ENCODE results near the gene MEI4.

The MEI4 gene

GRCh38 chr6:77883851-77884250 lies 231.0 kb downstream of the MEI4 start:
- Histone ChIP-seq H3K4me3 (ENCODE audit: low read depth in 1 of 5, low read length in 5 of 5) (no peak overlapping the region), H3K27ac (ENCODE audit: low read depth, low read length) (no peak overlapping the region), H3K9ac (ENCODE audit: low read length in 5 of 5) (no peak overlapping the region), H3K27me3 (ENCODE audit: control insufficient read depth in 5 of 5, insufficient read depth in 4 of 5, low read length in 5 of 5) (no peaks in the 10 kb centered on the region), H3K9me3 (ENCODE audit: control insufficient read depth in 5 of 5, low read length in 5 of 5) (peaks cover 0 to 8% (median 3%) of the 10 kb centered on the region in 5 donors), H3K4me1 (ENCODE audit: control insufficient read depth in 5 of 5, insufficient read depth in 5 of 5, low read length in 5 of 5) (no peaks in the 10 kb centered on the region), H3K36me3 (ENCODE audit: control insufficient read depth in 5 of 5, insufficient read depth in 5 of 5, low read length in 5 of 5) (no peaks in the 10 kb centered on the region)

- H3K9ac ChIP-seq (ENCODE audit: low read length in 5 of 5): no peak overlapping the region
- no peaks in the 10 kb centered on the region for H3K27me3 ChIP-seq (ENCODE audit: control insufficient read depth in 5 of 5, insufficient read depth in 4 of 5, low read length in 5 of 5)
- H3K9me3 ChIP-seq (ENCODE audit: control insufficient read depth in 5 of 5, low read length in 5 of 5): peaks cover 3 to 33% (median 10%) of the 10 kb centered on the region in 5 donors
Observed at GRCh38 chr6:77893391-77893790, 240.6 kb downstream of the MEI4 start.

GRCh38 chr6:77906070-77906469 lies 253.2 kb downstream of the MEI4 start:
- no peak overlapping the region for H3K9ac ChIP-seq (ENCODE audit: low read length in 5 of 5)
- H3K36me3 ChIP-seq (ENCODE audit: control insufficient read depth in 5 of 5, insufficient read depth in 5 of 5, low read length in 5 of 5): no peaks in the 10 kb centered on the region
- no peaks in the 10 kb centered on the region for H3K4me1 ChIP-seq (ENCODE audit: control insufficient read depth in 5 of 5, insufficient read depth in 5 of 5, low read length in 5 of 5)
- H3K27me3 ChIP-seq (ENCODE audit: control insufficient read depth in 5 of 5, insufficient read depth in 4 of 5, low read length in 5 of 5): no peaks in the 10 kb centered on the region
- no peak overlapping the region for H3K4me3 ChIP-seq (ENCODE audit: low read depth in 1 of 5, low read length in 5 of 5)
- H3K9me3 ChIP-seq (ENCODE audit: control insufficient read depth in 5 of 5, low read length in 5 of 5): peaks cover 0 to 7% (median 6%) of the 10 kb centered on the region in 5 donors
- H3K27ac ChIP-seq (ENCODE audit: low read depth, low read length): no peak overlapping the region

More at GRCh38 chr6:77893391-77893790, 240.6 kb downstream of the MEI4 start:
- H3K4me3 ChIP-seq (ENCODE audit: low read depth in 1 of 5, low read length in 5 of 5): no peak overlapping the region
- peaks cover 0 to 3% (median 0%) of the 10 kb centered on the region in 5 donors for H3K4me1 ChIP-seq (ENCODE audit: control insufficient read depth in 5 of 5, insufficient read depth in 5 of 5, low read length in 5 of 5)
- no peaks in the 10 kb centered on the region for H3K36me3 ChIP-seq (ENCODE audit: control insufficient read depth in 5 of 5, insufficient read depth in 5 of 5, low read length in 5 of 5)
- no peak overlapping the region for H3K27ac ChIP-seq (ENCODE audit: low read depth, low read length)

- Histone ChIP-seq H3K9me3 (ENCODE audit: control insufficient read depth in 5 of 5, low read length in 5 of 5) (peaks cover 2 to 30% (median 11%) of the 10 kb centered on the region in 5 donors), H3K4me1 (ENCODE audit: control insufficient read depth in 5 of 5, insufficient read depth in 5 of 5, low read length in 5 of 5) (no peaks in the 10 kb centered on the region), H3K4me3 (ENCODE audit: low read depth in 1 of 5, low read length in 5 of 5) (no peak overlapping the region), H3K9ac (ENCODE audit: low read length in 5 of 5) (no peak overlapping the region), H3K36me3 (ENCODE audit: control insufficient read depth in 5 of 5, insufficient read depth in 5 of 5, low read length in 5 of 5) (no peaks in the 10 kb centered on the region), H3K27me3 (ENCODE audit: control insufficient read depth in 5 of 5, insufficient read depth in 4 of 5, low read length in 5 of 5) (no peaks in the 10 kb centered on the region), H3K27ac (ENCODE audit: low read depth, low read length) (no peak overlapping the region)
Observed at GRCh38 chr6:77910826-77911225, 258.0 kb downstream of the MEI4 start.

GRCh38 chr6:77926198-77926751 lies 273.4 kb downstream of the MEI4 start:
- H3K9me3 ChIP-seq (ENCODE audit: control insufficient read depth in 5 of 5, low read length in 5 of 5): no peaks in the 10 kb centered on the region
- H3K4me1 ChIP-seq (ENCODE audit: control insufficient read depth in 5 of 5, insufficient read depth in 5 of 5, low read length in 5 of 5): no peaks in the 10 kb centered on the region
- H3K4me3 ChIP-seq (ENCODE audit: low read depth in 1 of 5, low read length in 5 of 5): no peak overlapping the region
- no peak overlapping the region for H3K9ac ChIP-seq (ENCODE audit: low read length in 5 of 5)
- no peak overlapping the region for H3K27ac ChIP-seq (ENCODE audit: low read depth, low read length)
- H3K36me3 ChIP-seq (ENCODE audit: control insufficient read depth in 5 of 5, insufficient read depth in 5 of 5, low read length in 5 of 5): no peaks in the 10 kb centered on the region
- H3K27me3 ChIP-seq (ENCODE audit: control insufficient read depth in 5 of 5, insufficient read depth in 4 of 5, low read length in 5 of 5): no peaks in the 10 kb centered on the region

GRCh38 chr6:77930382-77930781 lies 277.5 kb downstream of the MEI4 start:
- Histone ChIP-seq H3K9me3 (ENCODE audit: control insufficient read depth in 5 of 5, low read length in 5 of 5) (no peaks in the 10 kb centered on the region), H3K27ac (ENCODE audit: low read depth, low read length) (no peak overlapping the region), H3K4me3 (ENCODE audit: low read depth in 1 of 5, low read length in 5 of 5) (no peak overlapping the region), H3K4me1 (ENCODE audit: control insufficient read depth in 5 of 5, insufficient read depth in 5 of 5, low read length in 5 of 5) (no peaks in the 10 kb centered on the region), H3K36me3 (ENCODE audit: control insufficient read depth in 5 of 5, insufficient read depth in 5 of 5, low read length in 5 of 5) (no peaks in the 10 kb centered on the region), H3K27me3 (ENCODE audit: control insufficient read depth in 5 of 5, insufficient read depth in 4 of 5, low read length in 5 of 5) (no peaks in the 10 kb centered on the region), H3K9ac (ENCODE audit: low read length in 5 of 5) (no peak overlapping the region)

- no peak overlapping the region for H3K9ac ChIP-seq (ENCODE audit: low read length in 5 of 5)
Observed at GRCh38 chr6:77930952-77931351, 278.1 kb downstream of the MEI4 start.

GRCh38 chr6:77962070-77962469 lies 309.2 kb downstream of the MEI4 start:
- Histone ChIP-seq H3K27ac (ENCODE audit: low read depth, low read length) (no peak overlapping the region), H3K27me3 (ENCODE audit: control insufficient read depth in 5 of 5, insufficient read depth in 4 of 5, low read length in 5 of 5) (no peaks in the 10 kb centered on the region), H3K9ac (ENCODE audit: low read length in 5 of 5) (no peak overlapping the region), H3K4me1 (ENCODE audit: control insufficient read depth in 5 of 5, insufficient read depth in 5 of 5, low read length in 5 of 5) (no peaks in the 10 kb centered on the region), H3K4me3 (ENCODE audit: low read depth in 1 of 5, low read length in 5 of 5) (no peak overlapping the region), H3K36me3 (ENCODE audit: control insufficient read depth in 5 of 5, insufficient read depth in 5 of 5, low read length in 5 of 5) (no peaks in the 10 kb centered on the region), H3K9me3 (ENCODE audit: control insufficient read depth in 5 of 5, low read length in 5 of 5) (peaks cover 0 to 27% (median 22%) of the 10 kb centered on the region in 5 donors)

More at GRCh38 chr6:77930952-77931351, 278.1 kb downstream of the MEI4 start:
- H3K27ac ChIP-seq (ENCODE audit: low read depth, low read length): no peak overlapping the region
- H3K36me3 ChIP-seq (ENCODE audit: control insufficient read depth in 5 of 5, insufficient read depth in 5 of 5, low read length in 5 of 5): no peaks in the 10 kb centered on the region
- H3K4me1 ChIP-seq (ENCODE audit: control insufficient read depth in 5 of 5, insufficient read depth in 5 of 5, low read length in 5 of 5): no peaks in the 10 kb centered on the region
- H3K9me3 ChIP-seq (ENCODE audit: control insufficient read depth in 5 of 5, low read length in 5 of 5): no peaks in the 10 kb centered on the region
- no peaks in the 10 kb centered on the region for H3K27me3 ChIP-seq (ENCODE audit: control insufficient read depth in 5 of 5, insufficient read depth in 4 of 5, low read length in 5 of 5)
- no peak overlapping the region for H3K4me3 ChIP-seq (ENCODE audit: low read depth in 1 of 5, low read length in 5 of 5)

- H3K36me3 ChIP-seq (ENCODE audit: control insufficient read depth in 5 of 5, insufficient read depth in 5 of 5, low read length in 5 of 5): no peaks in the 10 kb centered on the region
- no peaks in the 10 kb centered on the region for H3K27me3 ChIP-seq (ENCODE audit: control insufficient read depth in 5 of 5, insufficient read depth in 4 of 5, low read length in 5 of 5)
- H3K4me1 ChIP-seq (ENCODE audit: control insufficient read depth in 5 of 5, insufficient read depth in 5 of 5, low read length in 5 of 5): no peaks in the 10 kb centered on the region
- no peak overlapping the region for H3K9ac ChIP-seq (ENCODE audit: low read length in 5 of 5)
- no peak overlapping the region for H3K27ac ChIP-seq (ENCODE audit: low read depth, low read length)
- peaks cover 0 to 27% (median 22%) of the 10 kb centered on the region in 5 donors for H3K9me3 ChIP-seq (ENCODE audit: control insufficient read depth in 5 of 5, low read length in 5 of 5)
- no peak overlapping the region for H3K4me3 ChIP-seq (ENCODE audit: low read depth in 1 of 5, low read length in 5 of 5)
Observed at GRCh38 chr6:77965449-77965848, 312.6 kb downstream of the MEI4 start.

- no peak overlapping the region for H3K4me3 ChIP-seq (ENCODE audit: low read depth in 1 of 5, low read length in 5 of 5)
- peaks cover 0 to 5% (median 0%) of the 10 kb centered on the region in 5 donors for H3K9me3 ChIP-seq (ENCODE audit: control insufficient read depth in 5 of 5, low read length in 5 of 5)
- H3K4me1 ChIP-seq (ENCODE audit: control insufficient read depth in 5 of 5, insufficient read depth in 5 of 5, low read length in 5 of 5): no peaks in the 10 kb centered on the region
- no peak overlapping the region for H3K27ac ChIP-seq (ENCODE audit: low read depth, low read length)
- no peaks in the 10 kb centered on the region for H3K36me3 ChIP-seq (ENCODE audit: control insufficient read depth in 5 of 5, insufficient read depth in 5 of 5, low read length in 5 of 5)
- H3K27me3 ChIP-seq (ENCODE audit: control insufficient read depth in 5 of 5, insufficient read depth in 4 of 5, low read length in 5 of 5): no peaks in the 10 kb centered on the region
- H3K9ac ChIP-seq (ENCODE audit: low read length in 5 of 5): no peak overlapping the region
Observed at GRCh38 chr6:77972334-77972733, 319.5 kb downstream of the MEI4 start.

All from subcutaneous abdominal adipose tissue (tissue), 5 donors.